ENCODE results near the gene THBS1. TPM values are rescaled to one million over a fixed set of nuclear protein-coding genes. Genes with fewer than 3 reads are reported as not detected.

The THBS1 gene
- total RNA-seq, 4 donors from 2014 or later, result 119 to 341 (median 210) TPM

- no peak for DNase-seq
- H3K4me1 ChIP-seq, result peaks cover 6 to 7% of the 10 kb centered on the region in 2 donors
- H3K36me3 ChIP-seq, result peaks cover 0 to 5% of the 10 kb centered on the region in 2 donors
Observed at GRCh38 chr15:39589815-39590644, 9.2 kb downstream of the THBS1 start.

GRCh38 chr15:39591141-39591895 is 10.4 kb downstream of the THBS1 start:
- H3K27ac ChIP-seq, result no peak overlapping the region
- H3K36me3 ChIP-seq, result peaks cover 0 to 5% of the 10 kb centered on the region in 2 donors
- H3K27me3 ChIP-seq, result no peaks in the 10 kb centered on the region
- H3K4me1 ChIP-seq, result peaks cover 6 to 7% of the 10 kb centered on the region in 2 donors
- H3K9me3 ChIP-seq, result no peaks in the 10 kb centered on the region
- H3K4me3 ChIP-seq, result no peak overlapping the region
- TF ChIP-seq CTCF (IDR thresholded peaks at IDR 0.05), result no peak
- no peak for TF ChIP-seq POLR2A (IDR thresholded peaks at IDR 0.05)
- DNase-seq, result no peak
- intact Hi-C loops (cut with DNase I; ENCODE audit: low total_unique reads), result no loop called here

More at GRCh38 chr15:39589815-39590644, 9.2 kb downstream of the THBS1 start:
- TF ChIP-seq POLR2A (IDR thresholded peaks at IDR 0.05) (no peak), CTCF (IDR thresholded peaks at IDR 0.05) (no peak)
- Histone ChIP-seq H3K9me3 (no peaks in the 10 kb centered on the region), H3K27me3 (no peaks in the 10 kb centered on the region), H3K4me3 (no peak overlapping the region), H3K27ac (no peak overlapping the region)
- intact Hi-C loops (cut with DNase I; ENCODE audit: low total_unique reads), result no loop called here

GRCh38 chr15:39591896-39592315 is 11.0 kb downstream of the THBS1 start:
- no peak for DNase-seq
- peaks cover 2 to 5% of the 10 kb centered on the region in 2 donors for H3K36me3 ChIP-seq
- H3K27me3 ChIP-seq, result no peaks in the 10 kb centered on the region
- no peak overlapping the region for H3K27ac ChIP-seq
- intact Hi-C loops (cut with DNase I; ENCODE audit: low total_unique reads), result no loop called here
- no peak overlapping the region for H3K4me3 ChIP-seq
- no peaks in the 10 kb centered on the region for H3K9me3 ChIP-seq
- peaks cover 6 to 7% of the 10 kb centered on the region in 2 donors for H3K4me1 ChIP-seq
- no peak for TF ChIP-seq CTCF (IDR thresholded peaks at IDR 0.05)
- no peak for TF ChIP-seq POLR2A (IDR thresholded peaks at IDR 0.05)

GRCh38 chr15:39592500-39592899 is 11.6 kb downstream of the THBS1 start:
- H3K4me1 ChIP-seq, result peaks cover 6 to 7% of the 10 kb centered on the region in 2 donors
- no peaks in the 10 kb centered on the region for H3K27me3 ChIP-seq
- H3K36me3 ChIP-seq, result peaks cover 5 to 6% of the 10 kb centered on the region in 2 donors
- H3K4me3 ChIP-seq, result no peak overlapping the region
- TF ChIP-seq CTCF (IDR thresholded peaks at IDR 0.05) (no peak), POLR2A (IDR thresholded peaks at IDR 0.05) (no peak)
- DNase-seq, result no peak
- intact Hi-C loops (cut with DNase I; ENCODE audit: low total_unique reads), result no loop called here
- H3K9me3 ChIP-seq, result no peaks in the 10 kb centered on the region
- H3K27ac ChIP-seq, result no peak overlapping the region

Data from uterus (tissue), 4 donors.